Measurements from ENCODE around the gene PCDH9.

DNA sequence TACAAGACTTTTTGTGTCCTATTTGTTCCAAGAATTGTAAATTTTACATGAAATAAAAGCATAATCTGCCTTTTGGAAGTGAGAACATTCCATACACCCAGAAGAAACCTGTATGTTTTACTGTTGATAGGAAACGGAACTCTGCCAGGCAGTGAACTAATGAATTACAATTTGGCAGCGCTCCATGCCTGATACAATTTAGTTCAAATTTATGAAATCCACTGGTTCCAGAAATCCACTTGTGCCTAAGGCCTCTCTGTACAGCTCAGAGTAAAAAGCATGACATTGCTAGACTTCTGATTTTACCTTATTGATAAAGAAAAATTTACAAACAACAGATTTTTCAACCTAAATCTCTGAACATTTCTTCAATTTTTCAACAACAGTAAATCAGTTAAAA lies 78.1 kb downstream of the PCDH9 start:
- TF ChIP-seq POLR2A (IDR thresholded peaks at IDR 0.05; ENCODE audit: low read depth, low read length), result no peak
- TF ChIP-seq MAZ (IDR thresholded peaks at IDR 0.05; ENCODE audit: borderline replicate concordance, low read depth, low read length), result no peak
- no peak for TF ChIP-seq CTCF (conservative IDR thresholded peaks at IDR 0.05; ENCODE audit: low read depth, low read length)
- TF ChIP-seq RAD21 (IDR thresholded peaks at IDR 0.05; ENCODE audit: low read length), result no peak
- no peak for TF ChIP-seq SMC3 (IDR thresholded peaks at IDR 0.05; ENCODE audit: low read depth, low read length)
- TF ChIP-seq RFX5 (IDR thresholded peaks at IDR 0.05; ENCODE audit: low read depth, low read length), result no peak
- TF ChIP-seq, protein P1, sequence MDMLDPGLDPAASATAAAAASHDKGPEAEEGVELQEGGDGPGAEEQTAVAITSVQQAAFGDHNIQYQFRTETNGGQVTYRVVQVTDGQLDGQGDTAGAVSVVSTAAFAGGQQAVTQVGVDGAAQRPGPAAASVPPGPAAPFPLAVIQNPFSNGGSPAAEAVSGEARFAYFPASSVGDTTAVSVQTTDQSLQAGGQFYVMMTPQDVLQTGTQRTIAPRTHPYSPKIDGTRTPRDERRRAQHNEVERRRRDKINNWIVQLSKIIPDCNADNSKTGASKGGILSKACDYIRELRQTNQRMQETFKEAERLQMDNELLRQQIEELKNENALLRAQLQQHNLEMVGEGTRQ (IDR thresholded peaks at IDR 0.05; ENCODE audit: low read depth, low read length), result no peak
- no peak for TF ChIP-seq BHLHE40 (IDR thresholded peaks at IDR 0.05; ENCODE audit: low read depth, low read length)
- no peak for TF ChIP-seq MXI1 (IDR thresholded peaks at IDR 0.05; ENCODE audit: borderline replicate concordance, low read depth, low read length)
- no peak for TF ChIP-seq FOS (IDR thresholded peaks at IDR 0.05; ENCODE audit: low read depth, low read length)
- TF ChIP-seq NFE2L2 (IDR thresholded peaks at IDR 0.05; ENCODE audit: low read depth, low read length), result no peak
- TF ChIP-seq MAFK (IDR thresholded peaks at IDR 0.05; ENCODE audit: low read depth, low read length), result no peak
- no peak for TF ChIP-seq CHD1 (IDR thresholded peaks at IDR 0.05; ENCODE audit: low read depth, low read length)

All from IMR-90 (cell line).